Spleen (tissue), 11 donors: ENCODE results near the gene KRTAP17-1. TPM values are rescaled to one million over a fixed set of nuclear protein-coding genes. Genes with fewer than 3 reads are reported as not detected.

Experiments used
- DNase-seq: peaks from one replicate; pipeline ENCODE4 v3.0.0-alpha.2; 2020
- H3K27ac ChIP-seq, 8 donors: fragments of 200-600 bp; sonication (generic) in 7 of 8; 1 replicate in 4 of 8; 2 replicates in 4 of 8; pipeline versions ENCODE4 v1.5.0 to v1.8.0; 2016 to 2021; ENCODE audit warnings: inconsistent platforms in 4 of 8, mild to moderate bottlenecking in 4 of 8, moderate library complexity in 1 of 8
- H3K27me3 ChIP-seq, 7 donors: fragments of 200-600 bp; sonication (generic) in 6 of 7; replicated peaks in 1 of 7; 1 replicate in 4 of 7; 2 replicates in 3 of 7; pipeline versions ENCODE4 v1.5.0 to v1.8.0; 2016 to 2021; ENCODE audit warnings: inconsistent platforms in 3 of 7, mild to moderate bottlenecking in 1 of 7
- H3K36me3 ChIP-seq, 6 donors: fragments of 200-600 bp; sonication (generic) in 5 of 6; 1 replicate in 4 of 6; 2 replicates in 2 of 6; pipeline versions ENCODE4 v1.5.0 to v1.8.0; 2016 to 2021; ENCODE audit warnings: inconsistent platforms in 2 of 6
- H3K4me1 ChIP-seq, 6 donors: fragments of 200-600 bp; sonication (generic) in 5 of 6; 1 replicate in 3 of 6; 2 replicates in 3 of 6; pipeline versions ENCODE4 v1.5.0 to v1.8.0; 2016 to 2021; ENCODE audit warnings: inconsistent platforms in 3 of 6
- H3K4me3 ChIP-seq, 8 donors: fragments of 200-600 bp; sonication (generic) in 7 of 8; 1 replicate in 4 of 8; 2 replicates in 4 of 8; pipeline versions ENCODE4 v1.5.0 to v1.8.0; 2016 to 2021; ENCODE audit warnings: inconsistent platforms in 4 of 8, mild to moderate bottlenecking in 4 of 8, moderate library complexity in 2 of 8
- H3K9me3 ChIP-seq, 8 donors: fragments of 200-600 bp; sonication (generic) in 7 of 8; 1 replicate in 4 of 8; 2 replicates in 4 of 8; pipeline versions ENCODE4 v1.5.0 to v1.8.0; 2016 to 2021; ENCODE audit warnings: inconsistent platforms in 4 of 8
- CTCF ChIP-seq, 11 experiments: fragments of 200-600 bp in 7 of 11; fragments of 450-650 bp in 4 of 11; sonication (generic) in 4 of 11; IDR thresholded peaks in 8 of 11; conservative IDR thresholded peaks in 3 of 11; 1 replicate in 7 of 11; 2 replicates in 4 of 11; pipeline versions ENCODE4 v1.4.0 to v1.8.0; 2016 to 2021; ENCODE audit warnings: antibody characterized with exemption in 11 of 11, inconsistent platforms in 4 of 11, mild to moderate bottlenecking in 1 of 11
- POLR2A ChIP-seq, 3 donors: fragments of 450-650 bp; IDR thresholded peaks; one replicate each; pipeline ENCODE4 v1.5.1; 2017; ENCODE audit warnings: antibody characterized with exemption in 3 of 3, mild to moderate bottlenecking in 1 of 3
- POLR2AphosphoS5 ChIP-seq, 3 donors: sonication (generic); formaldehyde crosslinking; IDR thresholded peaks; one replicate each; pipeline ENCODE4 v1.5.1; 2017; ENCODE audit warnings: antibody characterized with exemption in 3 of 3
- WGBS, 5 donors: extraction: QIAGEN DNeasy Blood & Tissue Kit in 3 of 5; methylation state at CpG; one replicate each; pipeline versions ENCODE4 v1.1.5 to v1.1.7; 2013 to 2018; 5-methylcytosine and 5-hydroxymethylcytosine counted together
- intact Hi-C: fragments of 100-400 bp; cut with DNase I; formaldehyde crosslinking; loops from one replicate; pipeline ENCODE4 v1.15.0; 2023; ENCODE audit warnings: low total_unique reads
- polyA plus RNA-seq, 3 donors: library from polyadenylated mRNA; stranded (reverse); fragments of 200-250 nt; gene quantifications; one replicate each; pipeline ENCODE4 v1.2.1, GENCODE V29; 2013
- total RNA-seq, 7 donors: library from RNA; depleted of rRNA in 3 of 7; stranded (reverse); fragments of >200 nt in 3 of 7; fragmentation: NEBNext Ultra II Directional in 4 of 7; extraction: Animal tissue kit (Norgen Biotek cat#: 25700) in 4 of 7; gene quantifications; one replicate each; pipeline versions ENCODE4 v1.1.0 to v1.2.1, GENCODE V29; 2016 to 2021
- donor health status: healthy with polysubstance abuse.
- donor health status: DM: no; HTN: no; CAD: no; lungs with moderate emphysema.
- donor health status: DM: no; HTN: no; CAD: no.
- donor health status: Bipolar disorder and iron deficiency.
- donor health status: healthy.
- donor health status: DM: no; HTN: no; CAD: no.
- donor health status: DM: yes; HTN: yes; CAD: no.

The KRTAP17-1 gene
- total and polyA plus RNA-seq, 10 donors, result not detected

GRCh38 chr17:41345992-41346391 lies 30.5 kb upstream of the KRTAP17-1 start:
- no peak overlapping the region for H3K4me3 ChIP-seq
- H3K27ac ChIP-seq, result no peak overlapping the region
- TF ChIP-seq POLR2AphosphoS5 (IDR thresholded peaks at IDR 0.05) (no peak), CTCF (IDR thresholded peaks at IDR 0.05 in 8 of 11, conservative IDR thresholded peaks at IDR 0.05 in 3 of 11) (no peak), POLR2A (IDR thresholded peaks at IDR 0.05) (no peak)
- WGBS, 5 donors, result 88 to 98% (median 93%) methylated on average over 3 of the region's 3 CpGs
- no peaks in the 10 kb centered on the region for H3K36me3 ChIP-seq
- H3K27me3 ChIP-seq, result no peaks in the 10 kb centered on the region
- DNase-seq, result no peak
- H3K9me3 ChIP-seq, result peaks cover 0 to 24% (median 16%) of the 10 kb centered on the region in 8 donors
- intact Hi-C loops, result no loop called here
- peaks cover 0 to 3% (median 0%) of the 10 kb centered on the region in 6 donors for H3K4me1 ChIP-seq

DNA sequence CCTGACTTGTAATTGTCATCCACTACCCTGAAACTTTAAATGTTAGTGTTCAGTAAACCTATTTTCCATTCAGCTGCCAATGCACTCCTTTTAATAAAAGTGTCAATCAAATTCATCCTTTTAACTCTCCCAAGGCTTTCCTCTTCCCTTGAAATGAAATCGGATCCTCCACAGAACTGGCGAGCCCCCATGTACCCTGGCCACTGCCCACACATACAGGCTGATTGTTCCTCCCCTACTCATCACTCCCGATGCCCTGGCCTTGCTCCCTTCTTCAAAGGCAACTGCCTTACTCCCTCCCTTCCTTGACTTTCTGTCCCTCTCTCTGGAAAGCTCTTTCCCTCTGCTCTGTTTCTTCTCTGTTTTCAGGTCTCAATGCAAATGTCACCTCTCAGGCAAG lies 27.5 kb upstream of the KRTAP17-1 start:
- intact Hi-C loops, result no loop called here
- no peak for DNase-seq
- Histone ChIP-seq H3K9me3 (peaks cover 0 to 24% (median 16%) of the 10 kb centered on the region in 8 donors), H3K4me1 (peaks cover 0 to 26% (median 14%) of the 10 kb centered on the region in 6 donors), H3K27ac (no peak overlapping the region), H3K27me3 (no peaks in the 10 kb centered on the region), H3K4me3 (no peak overlapping the region), H3K36me3 (no peaks in the 10 kb centered on the region)
- 75 to 84% (median 81%) methylated on average over 3 of the region's 3 CpGs for WGBS, 5 donors
- TF ChIP-seq POLR2AphosphoS5 (IDR thresholded peaks at IDR 0.05) (no peak), POLR2A (IDR thresholded peaks at IDR 0.05) (no peak), CTCF (IDR thresholded peaks at IDR 0.05 in 8 of 11, conservative IDR thresholded peaks at IDR 0.05 in 3 of 11) (no peak)

DNA sequence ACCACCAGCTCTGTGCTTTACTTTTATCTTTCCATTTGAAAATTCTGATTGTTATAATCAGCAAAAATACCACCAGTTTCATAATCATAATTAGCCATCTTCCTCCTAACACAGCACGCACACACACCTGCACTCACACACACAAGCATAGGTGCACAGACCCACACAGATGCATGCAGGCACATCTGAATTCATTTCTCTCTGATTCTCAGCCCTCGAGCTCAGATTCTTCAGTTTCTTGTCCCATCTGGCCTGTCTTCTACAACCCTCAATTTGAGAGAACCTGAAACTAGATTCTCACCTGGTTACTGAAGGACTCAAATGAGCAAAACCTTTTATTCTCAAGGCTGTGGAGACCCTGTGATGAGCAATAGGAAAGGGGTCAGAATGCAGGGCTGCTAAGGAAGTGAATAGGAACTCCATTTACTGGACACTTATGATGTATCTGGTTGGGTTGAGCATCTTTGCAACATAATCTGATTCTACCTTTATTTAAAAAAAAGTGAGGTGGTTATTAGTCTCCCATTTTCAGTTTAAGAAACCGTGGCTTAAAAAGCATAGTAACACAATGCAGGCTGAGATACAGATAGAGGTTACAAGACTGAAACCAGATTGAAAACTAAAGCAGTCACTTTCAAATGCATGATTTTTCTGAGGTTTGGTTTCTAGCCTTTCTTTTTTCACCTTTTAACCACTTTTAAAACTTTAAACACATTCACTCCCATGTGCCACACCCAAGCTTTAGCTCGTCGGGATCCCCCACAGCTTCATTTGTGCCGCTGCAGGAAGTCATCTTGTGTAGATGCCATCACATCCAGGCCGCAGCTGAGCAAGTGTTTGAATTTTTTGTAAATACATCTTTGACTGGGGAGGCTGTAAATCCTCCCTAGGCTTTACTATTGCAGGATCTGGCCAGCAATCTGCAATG lies 25.7 kb upstream of the KRTAP17-1 start:
- H3K9me3 ChIP-seq, result peaks cover 0 to 24% (median 16%) of the 10 kb centered on the region in 8 donors
- peak overlapping the region in 5 of 8 donors; percentile 19 to 84 (median 52) for H3K27ac ChIP-seq
- H3K4me3 ChIP-seq, result no peak overlapping the region
- 67 to 77% (median 73%) methylated on average over 7 of the region's 7 CpGs for WGBS, 5 donors
- no peaks in the 10 kb centered on the region for H3K27me3 ChIP-seq
- H3K36me3 ChIP-seq, result no peaks in the 10 kb centered on the region
- intact Hi-C loops, result no loop called here
- TF ChIP-seq POLR2A (IDR thresholded peaks at IDR 0.05) (no peak), POLR2AphosphoS5 (IDR thresholded peaks at IDR 0.05) (no peak), CTCF (IDR thresholded peaks at IDR 0.05 in 8 of 11, conservative IDR thresholded peaks at IDR 0.05 in 3 of 11) (no peak)
- DNase-seq, result no peak
- peaks cover 0 to 26% (median 14%) of the 10 kb centered on the region in 6 donors for H3K4me1 ChIP-seq

GRCh38 chr17:41340494-41340893 lies 25.0 kb upstream of the KRTAP17-1 start:
- peaks cover 0 to 4% (median 0%) of the 10 kb centered on the region in 7 donors for H3K27me3 ChIP-seq
- no peak overlapping the region for H3K4me3 ChIP-seq
- H3K4me1 ChIP-seq, result peaks cover 0 to 26% (median 14%) of the 10 kb centered on the region in 6 donors
- H3K27ac ChIP-seq, result peak overlapping the region in 5 of 8 donors; percentile 0 to 84 (median 52)
- no peaks in the 10 kb centered on the region for H3K36me3 ChIP-seq
- TF ChIP-seq CTCF (IDR thresholded peaks at IDR 0.05 in 8 of 11, conservative IDR thresholded peaks at IDR 0.05 in 3 of 11) (no peak), POLR2AphosphoS5 (IDR thresholded peaks at IDR 0.05) (no peak), POLR2A (IDR thresholded peaks at IDR 0.05) (no peak)
- DNase-seq, result no peak
- 40 to 46% (median 41%) methylated on average over 3 of the region's 3 CpGs for WGBS, 5 donors
- H3K9me3 ChIP-seq, result peaks cover 0 to 24% (median 16%) of the 10 kb centered on the region in 8 donors
- intact Hi-C loops, result no loop called here
